Measurements from ENCODE around the gene ATXN1.

The ATXN1 gene

DNA sequence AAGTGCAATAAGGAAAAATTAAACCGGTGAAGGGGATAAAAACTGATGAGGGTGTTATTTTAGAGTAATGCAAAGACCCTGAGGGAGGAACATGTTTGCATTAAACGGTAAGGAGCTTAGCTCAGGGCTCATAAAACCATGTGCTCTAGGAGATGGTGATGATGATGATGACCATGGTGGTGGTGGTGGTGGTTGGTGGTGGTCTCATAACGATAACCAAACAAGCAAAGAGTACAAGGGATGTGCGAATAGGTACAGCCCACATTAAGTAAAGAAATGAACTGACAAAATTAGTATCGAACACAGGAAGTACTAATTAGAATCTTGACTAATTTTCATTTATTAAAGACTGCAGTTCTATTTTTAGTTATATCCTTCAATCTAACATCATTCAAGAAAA is 139.1 kb downstream of the ATXN1 start:
- TF ChIP-seq, protein P1, sequence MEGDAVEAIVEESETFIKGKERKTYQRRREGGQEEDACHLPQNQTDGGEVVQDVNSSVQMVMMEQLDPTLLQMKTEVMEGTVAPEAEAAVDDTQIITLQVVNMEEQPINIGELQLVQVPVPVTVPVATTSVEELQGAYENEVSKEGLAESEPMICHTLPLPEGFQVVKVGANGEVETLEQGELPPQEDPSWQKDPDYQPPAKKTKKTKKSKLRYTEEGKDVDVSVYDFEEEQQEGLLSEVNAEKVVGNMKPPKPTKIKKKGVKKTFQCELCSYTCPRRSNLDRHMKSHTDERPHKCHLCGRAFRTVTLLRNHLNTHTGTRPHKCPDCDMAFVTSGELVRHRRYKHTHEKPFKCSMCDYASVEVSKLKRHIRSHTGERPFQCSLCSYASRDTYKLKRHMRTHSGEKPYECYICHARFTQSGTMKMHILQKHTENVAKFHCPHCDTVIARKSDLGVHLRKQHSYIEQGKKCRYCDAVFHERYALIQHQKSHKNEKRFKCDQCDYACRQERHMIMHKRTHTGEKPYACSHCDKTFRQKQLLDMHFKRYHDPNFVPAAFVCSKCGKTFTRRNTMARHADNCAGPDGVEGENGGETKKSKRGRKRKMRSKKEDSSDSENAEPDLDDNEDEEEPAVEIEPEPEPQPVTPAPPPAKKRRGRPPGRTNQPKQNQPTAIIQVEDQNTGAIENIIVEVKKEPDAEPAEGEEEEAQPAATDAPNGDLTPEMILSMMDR (IDR thresholded peaks at IDR 0.05), result no peak

DNA sequence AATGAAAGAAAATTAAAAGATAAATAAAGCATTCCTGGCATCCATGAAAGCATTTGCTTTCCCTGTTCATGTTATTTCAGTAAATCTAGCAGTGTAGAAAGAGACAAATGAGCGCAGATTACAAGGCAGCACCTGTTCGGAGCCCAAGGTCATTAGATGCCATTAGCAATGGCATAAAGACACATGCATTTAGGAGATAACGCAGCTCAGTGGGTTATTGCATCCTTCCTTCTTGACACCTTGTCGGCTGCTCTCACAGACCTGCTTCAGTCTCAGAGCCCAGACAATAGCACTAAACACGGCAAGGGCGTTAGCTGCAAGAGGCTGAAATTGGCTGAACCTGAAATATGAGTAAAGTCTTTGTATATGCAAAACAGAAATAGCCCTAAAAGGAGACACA is 140.3 kb downstream of the ATXN1 start:
- TF ChIP-seq, protein P1 (IDR thresholded peaks at IDR 0.05), result no peak

DNA sequence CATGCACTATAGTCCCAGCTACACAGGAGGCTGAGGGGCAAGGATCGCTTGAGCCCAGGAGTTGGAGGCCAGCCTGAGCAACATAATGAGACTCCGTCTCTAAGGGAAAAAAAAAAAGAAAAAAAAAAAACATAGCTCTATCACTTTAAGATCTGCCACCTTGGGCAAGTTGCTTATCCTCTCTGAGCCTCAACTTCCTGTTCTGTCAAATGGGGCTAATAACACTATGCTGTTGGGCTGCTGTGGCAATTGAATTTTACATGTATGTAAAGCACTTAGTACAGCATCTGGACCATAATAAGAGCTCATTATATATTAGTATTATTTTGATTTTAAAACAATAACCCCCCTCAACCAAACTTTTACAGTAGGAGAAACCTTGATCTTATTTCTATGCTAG is 141.5 kb downstream of the ATXN1 start:
- TF ChIP-seq, protein P1 (IDR thresholded peaks at IDR 0.05), result no peak

DNA sequence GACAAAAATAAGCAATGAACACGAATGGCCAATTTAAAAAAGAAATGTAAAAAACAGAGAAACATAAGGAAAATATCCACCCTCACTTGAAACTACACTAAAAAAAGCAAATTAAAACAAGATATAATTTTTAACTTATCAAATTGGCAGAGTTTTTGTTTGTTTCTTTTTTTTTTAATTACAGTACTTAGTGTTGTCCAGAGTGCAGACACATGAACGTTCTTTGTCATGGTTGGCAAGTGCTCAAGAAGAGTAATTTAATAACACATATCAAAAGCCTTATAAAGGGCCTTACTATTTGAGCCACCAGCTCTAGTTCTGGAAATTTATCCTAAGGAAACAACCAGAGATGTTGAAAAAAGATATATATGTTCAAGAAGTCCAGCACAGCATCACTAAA is 142.3 kb downstream of the ATXN1 start:
- TF ChIP-seq, protein P1 (IDR thresholded peaks at IDR 0.05), result no peak

DNA sequence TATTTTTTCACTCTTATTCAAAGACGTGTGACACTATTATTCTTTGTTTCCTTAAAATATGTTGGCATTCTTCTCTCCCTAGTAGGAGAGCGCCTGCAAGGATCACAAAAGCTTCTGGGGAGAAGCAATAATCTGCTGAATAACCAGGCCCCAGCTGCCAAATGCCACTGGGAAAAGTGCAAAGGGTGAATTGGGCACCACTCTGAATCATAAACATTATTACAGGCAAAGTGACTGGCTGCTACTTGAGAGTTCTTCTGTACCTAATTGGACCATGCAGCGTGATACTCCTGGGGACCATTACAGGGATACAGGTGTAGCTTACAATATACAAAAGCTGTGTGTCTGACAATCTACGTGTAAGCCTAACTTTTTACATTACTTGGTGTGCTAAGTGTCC is 152.8 kb downstream of the ATXN1 start:
- TF ChIP-seq, protein P1 (IDR thresholded peaks at IDR 0.05), result no peak

DNA sequence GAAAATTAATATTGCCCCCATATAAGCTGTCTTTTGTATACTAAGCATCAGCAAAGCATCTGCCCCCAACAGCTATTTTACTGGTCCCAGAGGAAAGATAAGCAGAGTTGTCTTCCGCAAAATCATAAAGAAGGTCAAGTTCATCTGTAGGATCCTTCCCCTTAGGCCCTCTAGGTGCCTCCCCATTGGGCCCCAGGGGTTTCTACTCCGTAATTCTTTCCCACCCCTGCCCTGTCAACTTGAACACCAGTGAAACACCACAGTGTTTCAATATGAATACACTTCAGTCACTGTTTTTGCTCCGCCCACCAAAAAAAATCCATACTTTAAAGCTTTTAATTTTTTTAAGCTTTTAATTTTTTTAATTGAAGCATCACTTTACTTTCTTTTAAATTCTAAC is 159.2 kb downstream of the ATXN1 start:
- TF ChIP-seq, protein P1 (IDR thresholded peaks at IDR 0.05), result no peak

DNA sequence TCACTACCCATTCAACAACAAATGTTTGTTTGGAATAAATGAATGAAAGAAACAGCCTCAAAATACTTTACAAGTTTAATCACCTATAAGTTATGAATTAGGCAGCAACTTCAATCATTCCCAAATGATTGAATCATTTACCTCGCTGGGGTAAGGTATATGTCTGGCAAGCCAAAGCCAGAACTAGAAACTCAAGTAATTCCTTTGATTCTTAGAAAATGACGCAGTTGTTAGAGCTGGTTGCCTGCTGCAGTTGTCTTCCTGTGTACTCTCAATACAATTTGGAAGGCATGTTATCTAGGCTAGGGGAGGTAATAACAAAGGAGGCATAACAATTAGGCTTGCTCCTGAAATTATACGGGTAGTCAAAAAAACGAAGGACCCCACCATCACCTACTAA is 160.6 kb downstream of the ATXN1 start:
- TF ChIP-seq, protein P1 (IDR thresholded peaks at IDR 0.05), result no peak

DNA sequence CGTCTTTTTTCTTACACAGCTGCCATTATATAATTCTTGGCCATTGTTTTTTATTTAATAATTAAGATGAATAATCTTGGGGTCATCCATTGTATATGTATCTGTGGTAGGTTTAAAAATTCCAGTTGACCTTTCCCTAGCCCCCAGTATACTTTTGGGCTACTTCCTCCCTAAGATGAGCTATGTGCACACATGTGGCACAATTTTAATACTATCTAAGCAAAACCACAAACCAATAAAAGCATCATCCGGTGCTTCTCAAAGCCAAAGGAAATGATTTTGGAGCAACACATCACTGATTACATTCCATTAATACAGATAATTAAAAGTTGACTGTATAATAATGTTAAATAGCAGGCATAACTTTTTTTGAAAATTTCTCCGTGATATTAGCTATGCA is 161.2 kb downstream of the ATXN1 start:
- TF ChIP-seq, protein P1 (IDR thresholded peaks at IDR 0.05), result no peak
